Osteoblast (primary cell): ENCODE data around the gene EXO1. TPM values are rescaled to one million over a fixed set of nuclear protein-coding genes. Genes with fewer than 3 reads are reported as not detected.

Source experiments
- DNase-seq: peaks from one replicate; pipeline ENCODE4 v3.0.0; 2011; ENCODE audit warnings: low spot score, mixed read lengths; ENCODE audit not compliant: insufficient read length; ENCODE audit errors: missing footprints
- H2AFZ ChIP-seq: 2 replicates; pipeline ENCODE4 v1.6.0; 2011; ENCODE audit warnings: mild to moderate bottlenecking, low read length
- H3K27ac ChIP-seq: 2 replicates; pipeline ENCODE4 v1.5.1; 2011; ENCODE audit warnings: mild to moderate bottlenecking, low read depth, low read length, moderate library complexity
- H3K27me3 ChIP-seq: 2 replicates; pipeline ENCODE4 v1.6.0; 2012; ENCODE audit warnings: mild to moderate bottlenecking, control low read depth, inconsistent platforms, low read length, moderate library complexity; ENCODE audit not compliant: insufficient read depth
- H3K36me3 ChIP-seq: 2 replicates; pipeline ENCODE4 v1.5.1; 2011; ENCODE audit warnings: mild to moderate bottlenecking, low read length, control low read depth, moderate library complexity; ENCODE audit not compliant: insufficient read depth
- H3K4me1 ChIP-seq: 2 replicates; pipeline ENCODE4 v1.5.1; 2011; ENCODE audit warnings: mild to moderate bottlenecking, low read length, control low read depth, moderate library complexity; ENCODE audit not compliant: insufficient read depth
- H3K4me2 ChIP-seq: 2 replicates; pipeline ENCODE4 v1.6.0; 2011; ENCODE audit warnings: mild to moderate bottlenecking, low read length; ENCODE audit not compliant: insufficient read depth
- H3K4me3 ChIP-seq: fragments of 200-600 bp; sonication (generic); 3 replicates; pipeline ENCODE4 v1.5.1; 2012; ENCODE audit warnings: mild to moderate bottlenecking, low read length, inconsistent platforms; ENCODE audit not compliant: insufficient read depth
- H3K79me2 ChIP-seq: 2 replicates; pipeline ENCODE4 v1.6.0; 2012; ENCODE audit warnings: mild to moderate bottlenecking, low read length, control low read depth, inconsistent platforms; ENCODE audit not compliant: insufficient read depth
- H3K9me3 ChIP-seq: 2 replicates; pipeline ENCODE4 v1.5.1; 2011; ENCODE audit warnings: low read depth, low read length, control low read depth
- H4K20me1 ChIP-seq: 2 replicates; pipeline ENCODE4 v1.6.0; 2012; ENCODE audit warnings: mild to moderate bottlenecking, low read length, control low read depth; ENCODE audit not compliant: insufficient read depth
- CTCF ChIP-seq: IDR thresholded peaks from 2 replicates; pipeline ENCODE4 v1.5.1; 2011; ENCODE audit warnings: mild to moderate bottlenecking, low read depth, low read length, moderate library complexity; ENCODE audit errors: extremely low read depth
- total RNA-seq: library from RNA; depleted of rRNA; stranded (reverse); fragments of >200 nt; gene quantifications from 2 replicates; pipeline ENCODE4 v1.2.3, GENCODE V29; 2012

The EXO1 gene
- total RNA-seq, 1 donor, result 1.8 TPM

GRCh38 chr1:241844593-241844992 lies 3.4 kb upstream of the EXO1 start:
- Histone ChIP-seq H3K27me3 (no peaks in the 10 kb centered on the region), H3K36me3 (no peaks in the 10 kb centered on the region), H3K4me2 (no peak overlapping the region), H3K4me3 (no peak overlapping the region), H3K9me3 (no peaks in the 10 kb centered on the region), H3K4me1 (peaks cover 31% of the 10 kb centered on the region), H3K27ac (no peak overlapping the region), H4K20me1 (no peaks in the 10 kb centered on the region), H3K79me2 (peaks cover 16% of the 10 kb centered on the region), H2AFZ (no peak overlapping the region)
- DNase-seq, result no peak
- no peak for TF ChIP-seq CTCF

- Histone ChIP-seq H3K4me3 (no peak overlapping the region), H3K4me1 (peaks cover 31% of the 10 kb centered on the region), H4K20me1 (no peaks in the 10 kb centered on the region), H3K79me2 (peaks cover 17% of the 10 kb centered on the region), H3K27ac (no peak overlapping the region), H3K9me3 (no peaks in the 10 kb centered on the region), H3K27me3 (no peaks in the 10 kb centered on the region), H2AFZ (no peak overlapping the region), H3K4me2 (no peak overlapping the region), H3K36me3 (no peaks in the 10 kb centered on the region)
- no peak for TF ChIP-seq CTCF
- no peak for DNase-seq
Observed at GRCh38 chr1:241846375-241846774, 1.6 kb upstream of the EXO1 start.

- Histone ChIP-seq H3K4me3 (peak overlapping the region; percentile 91), H2AFZ (peak overlapping the region; percentile 93), H3K36me3 (no peaks in the 10 kb centered on the region), H3K27me3 (no peaks in the 10 kb centered on the region), H3K79me2 (peaks cover 17% of the 10 kb centered on the region), H4K20me1 (no peaks in the 10 kb centered on the region), H3K9me3 (no peaks in the 10 kb centered on the region), H3K4me2 (peak overlapping the region; percentile 97), H3K27ac (peak overlapping the region; percentile 95), H3K4me1 (peaks cover 27% of the 10 kb centered on the region)
- no peak for TF ChIP-seq CTCF
- DNase-seq, result no peak
Observed at GRCh38 chr1:241846862-241847539, 1.0 kb upstream of the EXO1 start.

GRCh38 chr1:241847540-241847795 lies 536 bp upstream of the EXO1 start:
- no peaks in the 10 kb centered on the region for H3K9me3 ChIP-seq
- no peaks in the 10 kb centered on the region for H3K36me3 ChIP-seq
- no peaks in the 10 kb centered on the region for H4K20me1 ChIP-seq
- H3K4me2 ChIP-seq, result peak overlapping the region; percentile 97
- no peak for TF ChIP-seq CTCF
- peak overlapping the region; percentile 91 for H3K4me3 ChIP-seq
- peak; percentile 23 for DNase-seq
- H2AFZ ChIP-seq, result peak overlapping the region; percentile 93
- H3K27ac ChIP-seq, result peak overlapping the region; percentile 95
- no peaks in the 10 kb centered on the region for H3K27me3 ChIP-seq
- peaks cover 17% of the 10 kb centered on the region for H3K79me2 ChIP-seq
- peaks cover 23% of the 10 kb centered on the region for H3K4me1 ChIP-seq
